ENCODE data around the gene RETN.

Gene RETN

DNA sequence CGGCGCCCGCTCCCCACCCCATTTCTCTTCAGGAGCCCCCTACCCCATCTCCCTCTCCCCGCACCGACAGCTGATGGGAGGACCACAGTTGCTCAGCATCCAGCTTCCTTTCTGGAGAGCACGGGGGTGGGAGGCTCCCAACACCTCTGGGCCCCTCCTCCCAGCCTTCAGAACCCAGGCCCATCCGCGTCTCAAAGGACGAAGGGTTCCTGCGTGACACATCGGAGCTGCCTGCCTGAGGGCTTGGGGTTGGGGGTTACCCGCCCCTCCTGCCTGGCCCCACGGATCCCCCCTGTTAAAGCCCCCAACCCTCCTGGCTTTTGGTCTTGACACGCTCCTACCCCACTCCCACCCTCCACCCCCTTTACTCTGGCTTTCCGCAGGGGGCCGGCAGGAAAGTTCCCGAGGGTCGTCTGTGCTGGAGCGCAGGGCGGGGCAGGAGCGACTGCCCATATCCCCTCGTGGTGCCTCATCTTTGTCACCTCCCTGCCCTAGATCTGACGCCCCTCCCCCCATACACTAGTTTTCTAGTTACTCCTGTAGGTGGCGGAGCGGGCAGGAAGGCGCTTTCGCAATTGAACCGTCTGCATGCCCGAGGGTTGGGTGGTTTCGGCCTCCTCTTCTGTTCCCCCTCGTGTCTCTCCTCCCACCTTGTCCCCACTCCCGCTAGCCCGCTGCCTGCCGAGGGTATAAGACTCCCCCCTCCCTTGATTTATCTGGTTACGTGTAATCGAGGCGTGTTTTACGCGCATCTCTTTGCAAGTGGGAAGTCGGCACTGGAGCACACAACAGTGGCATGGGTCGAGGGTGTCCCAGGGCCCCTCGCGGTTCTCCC, 12.7 kb downstream of the RETN start:
- H2AFZ ChIP-seq = peak overlapping the region; percentile 99
- H3K79me2 ChIP-seq = no peaks in the 10 kb centered on the region
- H3K36me3 ChIP-seq (ENCODE audit: control insufficient read depth, insufficient read depth, low read length) = no peaks in the 10 kb centered on the region
- peaks cover 3% of the 10 kb centered on the region for H3K4me1 ChIP-seq
- peak overlapping the region; percentile 90 for H3K4me2 ChIP-seq (ENCODE audit: low read length)
- H3K4me3 ChIP-seq (ENCODE audit: low read depth, low read length) = peak overlapping the region; percentile 99
- H3K9ac ChIP-seq = peak overlapping the region; percentile 99
- no peak overlapping the region for H3K27ac ChIP-seq
- no peaks in the 10 kb centered on the region for H3K9me3 ChIP-seq (ENCODE audit: control insufficient read depth, low read length)
- TF ChIP-seq, protein P1, sequence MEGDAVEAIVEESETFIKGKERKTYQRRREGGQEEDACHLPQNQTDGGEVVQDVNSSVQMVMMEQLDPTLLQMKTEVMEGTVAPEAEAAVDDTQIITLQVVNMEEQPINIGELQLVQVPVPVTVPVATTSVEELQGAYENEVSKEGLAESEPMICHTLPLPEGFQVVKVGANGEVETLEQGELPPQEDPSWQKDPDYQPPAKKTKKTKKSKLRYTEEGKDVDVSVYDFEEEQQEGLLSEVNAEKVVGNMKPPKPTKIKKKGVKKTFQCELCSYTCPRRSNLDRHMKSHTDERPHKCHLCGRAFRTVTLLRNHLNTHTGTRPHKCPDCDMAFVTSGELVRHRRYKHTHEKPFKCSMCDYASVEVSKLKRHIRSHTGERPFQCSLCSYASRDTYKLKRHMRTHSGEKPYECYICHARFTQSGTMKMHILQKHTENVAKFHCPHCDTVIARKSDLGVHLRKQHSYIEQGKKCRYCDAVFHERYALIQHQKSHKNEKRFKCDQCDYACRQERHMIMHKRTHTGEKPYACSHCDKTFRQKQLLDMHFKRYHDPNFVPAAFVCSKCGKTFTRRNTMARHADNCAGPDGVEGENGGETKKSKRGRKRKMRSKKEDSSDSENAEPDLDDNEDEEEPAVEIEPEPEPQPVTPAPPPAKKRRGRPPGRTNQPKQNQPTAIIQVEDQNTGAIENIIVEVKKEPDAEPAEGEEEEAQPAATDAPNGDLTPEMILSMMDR (IDR thresholded peaks at IDR 0.05) = peak; percentile 37
- peaks cover 3% of the 10 kb centered on the region for H3K27me3 ChIP-seq (ENCODE audit: control insufficient read depth, insufficient read depth, low read length)

DNA sequence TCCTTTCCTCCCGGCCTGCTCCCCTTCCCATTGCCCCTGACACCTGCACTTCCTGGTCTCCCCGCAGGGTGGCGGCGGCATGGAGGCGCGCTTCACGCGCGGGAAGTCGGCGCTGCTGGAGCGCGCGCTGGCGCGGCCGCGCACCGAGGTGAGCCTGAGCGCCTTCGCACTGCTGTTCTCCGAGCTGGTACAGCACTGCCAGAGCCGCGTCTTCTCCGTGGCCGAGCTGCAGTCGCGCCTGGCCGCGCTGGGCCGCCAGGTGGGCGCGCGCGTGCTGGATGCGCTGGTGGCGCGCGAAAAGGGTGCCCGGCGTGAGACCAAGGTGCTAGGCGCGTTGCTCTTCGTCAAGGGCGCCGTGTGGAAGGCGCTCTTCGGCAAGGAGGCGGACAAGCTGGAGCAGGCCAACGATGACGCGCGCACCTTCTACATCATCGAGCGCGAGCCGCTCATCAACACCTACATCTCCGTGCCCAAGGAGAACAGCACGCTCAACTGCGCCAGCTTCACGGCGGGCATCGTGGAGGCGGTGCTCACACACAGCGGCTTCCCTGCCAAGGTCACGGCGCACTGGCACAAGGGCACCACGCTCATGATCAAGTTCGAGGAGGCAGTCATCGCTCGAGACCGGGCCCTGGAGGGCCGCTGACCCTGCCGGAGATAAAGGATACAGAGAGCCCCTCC, 13.5 kb downstream of the RETN start:
- TF ChIP-seq, protein P1 (IDR thresholded peaks at IDR 0.05) = no peak
- H3K9me3 ChIP-seq (ENCODE audit: control insufficient read depth, low read length) = no peaks in the 10 kb centered on the region
- peaks cover 3% of the 10 kb centered on the region for H3K4me1 ChIP-seq
- H2AFZ ChIP-seq = no peak overlapping the region
- no peaks in the 10 kb centered on the region for H3K79me2 ChIP-seq
- no peaks in the 10 kb centered on the region for H3K36me3 ChIP-seq (ENCODE audit: control insufficient read depth, insufficient read depth, low read length)
- H3K4me2 ChIP-seq (ENCODE audit: low read length) = peak overlapping the region; percentile 90
- no peak overlapping the region for H3K4me3 ChIP-seq (ENCODE audit: low read depth, low read length)
- no peak overlapping the region for H3K27ac ChIP-seq
- no peak overlapping the region for H3K9ac ChIP-seq
- no peaks in the 10 kb centered on the region for H3K27me3 ChIP-seq (ENCODE audit: control insufficient read depth, insufficient read depth, low read length)

DNA sequence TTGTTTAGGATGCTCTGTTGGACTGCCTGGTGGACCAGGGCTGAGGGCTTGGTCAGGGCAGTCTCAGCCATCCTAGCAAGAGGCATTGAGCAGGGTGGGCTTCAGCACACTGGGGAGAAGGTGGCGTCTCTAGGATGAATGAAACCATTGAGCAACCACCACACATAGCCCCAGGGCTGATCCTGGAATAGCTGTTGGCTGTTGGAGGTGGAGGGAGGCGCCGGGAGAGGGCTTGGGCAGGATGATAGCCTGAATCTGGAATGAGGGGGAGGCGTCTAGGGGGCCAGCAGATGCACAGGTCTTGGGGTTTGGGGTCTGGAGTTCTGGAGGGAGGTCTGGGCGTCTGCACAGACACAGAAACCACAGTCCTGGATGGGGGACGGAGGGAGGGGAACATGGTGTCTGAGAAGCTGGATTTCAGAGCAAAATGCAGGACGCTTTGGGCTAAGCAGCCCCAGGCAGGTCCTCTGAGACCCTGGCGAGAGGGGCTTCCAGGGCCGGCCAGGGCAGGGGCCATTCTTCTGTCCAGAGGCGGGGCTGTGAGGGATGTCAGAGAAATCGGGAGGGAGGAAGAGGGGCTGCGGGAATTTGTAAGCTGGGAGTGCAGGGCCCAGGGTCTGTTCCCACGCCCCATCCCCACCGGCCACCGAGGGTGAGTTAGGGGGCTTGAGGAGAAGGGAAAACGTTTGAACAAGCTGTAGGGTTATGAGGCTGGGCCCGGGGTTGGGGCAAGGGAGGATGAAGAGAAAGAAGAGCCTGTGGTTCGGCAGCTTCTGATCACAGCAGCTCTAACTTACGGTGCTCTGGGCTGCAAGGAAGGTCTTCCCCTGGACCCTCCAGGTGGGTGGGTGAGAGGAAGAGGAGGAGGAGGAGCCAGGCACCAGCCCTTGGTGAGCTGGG, 16.9 kb downstream of the RETN start:
- Histone ChIP-seq H3K27ac (no peak overlapping the region), H2AFZ (no peak overlapping the region), H3K27me3 (ENCODE audit: control insufficient read depth, insufficient read depth, low read length) (no peaks in the 10 kb centered on the region), H3K4me3 (ENCODE audit: low read depth, low read length) (no peak overlapping the region), H3K4me1 (peaks cover 3% of the 10 kb centered on the region), H3K36me3 (ENCODE audit: control insufficient read depth, insufficient read depth, low read length) (no peaks in the 10 kb centered on the region), H3K9me3 (ENCODE audit: control insufficient read depth, low read length) (no peaks in the 10 kb centered on the region), H3K79me2 (no peaks in the 10 kb centered on the region), H3K9ac (no peak overlapping the region), H3K4me2 (ENCODE audit: low read length) (no peak overlapping the region)
- TF ChIP-seq, protein P1 (IDR thresholded peaks at IDR 0.05) = no peak

DNA sequence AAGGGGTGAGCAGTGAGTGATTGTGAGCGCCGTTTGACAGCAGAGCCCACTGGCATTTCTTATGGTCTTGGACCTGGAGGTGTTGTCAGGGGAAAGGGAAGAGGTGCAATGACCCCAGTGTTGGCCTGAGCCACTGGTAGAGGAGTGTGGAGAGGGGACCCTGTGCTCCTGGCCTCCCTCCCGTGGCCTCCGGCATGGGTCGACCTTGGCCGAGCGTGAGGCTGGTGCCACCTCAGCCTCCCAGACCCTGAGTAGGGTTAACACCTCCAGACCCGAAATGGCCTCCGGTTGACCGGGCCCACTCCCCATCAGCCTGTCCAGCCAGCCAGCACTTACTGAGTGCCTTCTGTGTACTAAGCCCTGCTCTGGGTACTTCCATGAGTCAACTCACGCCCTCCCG, 18.3 kb downstream of the RETN start:
- H2AFZ ChIP-seq = no peak overlapping the region
- no peaks in the 10 kb centered on the region for H3K27me3 ChIP-seq (ENCODE audit: control insufficient read depth, insufficient read depth, low read length)
- H3K9ac ChIP-seq = no peak overlapping the region
- no peak overlapping the region for H3K27ac ChIP-seq
- H3K4me2 ChIP-seq (ENCODE audit: low read length) = no peak overlapping the region
- TF ChIP-seq, protein P1 (IDR thresholded peaks at IDR 0.05) = no peak
- H3K9me3 ChIP-seq (ENCODE audit: control insufficient read depth, low read length) = no peaks in the 10 kb centered on the region
- no peaks in the 10 kb centered on the region for H3K36me3 ChIP-seq (ENCODE audit: control insufficient read depth, insufficient read depth, low read length)
- no peaks in the 10 kb centered on the region for H3K4me1 ChIP-seq
- H3K79me2 ChIP-seq = no peaks in the 10 kb centered on the region
- no peak overlapping the region for H3K4me3 ChIP-seq (ENCODE audit: low read depth, low read length)
